NCI-H187 treated with DMSO at 0.1 percent for 48 hours (cell line): Measurements from ENCODE around the gene AOC3.
"Not testable (repeated sequence)": the region's sequence is repeated elsewhere in the genome, so short reads cannot be mapped to it uniquely, and the experiment has no call there.

ENCODE experiments used
- DNase-seq: peaks from one replicate; lab custom pipeline; 2025; lab: John Stamatoyannopoulos, UW

Gene AOC3

DNA sequence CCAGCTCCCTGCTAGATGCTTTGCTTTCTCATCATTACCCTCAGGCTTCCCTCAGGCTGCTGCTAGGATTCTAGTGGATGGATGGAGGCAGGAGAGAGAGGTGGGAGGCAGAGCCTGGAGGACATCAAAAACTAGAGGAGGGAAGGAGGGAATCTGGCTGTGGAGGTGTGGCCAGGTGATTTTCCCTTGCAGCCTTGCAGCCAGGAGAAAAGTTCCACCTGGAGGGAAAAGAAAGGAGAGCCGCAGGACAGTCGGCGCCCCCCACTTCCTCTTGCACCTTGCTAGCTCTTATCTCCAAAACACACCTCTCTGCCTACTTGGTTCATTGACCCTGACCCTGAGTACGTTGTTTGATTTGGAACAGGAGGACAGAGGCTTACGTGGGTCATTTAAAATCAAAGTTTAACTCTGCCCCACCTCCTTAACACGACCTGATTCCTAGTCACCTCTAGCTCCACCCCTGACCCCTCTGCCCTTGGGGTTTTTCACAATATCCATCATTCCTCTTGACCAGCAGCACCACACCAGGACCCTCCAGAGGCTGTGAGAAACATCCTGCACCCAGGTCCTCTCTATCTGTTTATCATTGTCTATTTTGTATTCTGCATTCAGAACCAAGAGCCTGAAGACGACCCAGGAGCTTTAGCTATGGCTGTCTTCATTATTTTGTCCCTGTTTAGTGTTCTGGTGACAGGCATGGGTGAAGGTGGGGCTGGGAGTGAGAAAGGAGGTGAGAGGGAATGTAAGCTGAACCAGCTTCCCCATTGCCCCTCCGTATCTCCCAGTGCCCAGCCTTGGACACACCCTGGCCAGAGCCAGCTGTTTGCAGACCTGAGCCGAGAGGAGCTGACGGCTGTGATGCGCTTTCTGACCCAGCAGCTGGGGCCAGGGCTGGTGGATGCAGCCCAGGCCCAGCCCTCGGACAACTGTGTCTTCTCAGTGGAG is 15.9 kb downstream of the AOC3 start:
- DNase-seq = no peak

- not testable (repeated sequence) for DNase-seq
Measured at GRCh38 chr17:42867694-42868261, 16.8 kb downstream of the AOC3 start.

DNA sequence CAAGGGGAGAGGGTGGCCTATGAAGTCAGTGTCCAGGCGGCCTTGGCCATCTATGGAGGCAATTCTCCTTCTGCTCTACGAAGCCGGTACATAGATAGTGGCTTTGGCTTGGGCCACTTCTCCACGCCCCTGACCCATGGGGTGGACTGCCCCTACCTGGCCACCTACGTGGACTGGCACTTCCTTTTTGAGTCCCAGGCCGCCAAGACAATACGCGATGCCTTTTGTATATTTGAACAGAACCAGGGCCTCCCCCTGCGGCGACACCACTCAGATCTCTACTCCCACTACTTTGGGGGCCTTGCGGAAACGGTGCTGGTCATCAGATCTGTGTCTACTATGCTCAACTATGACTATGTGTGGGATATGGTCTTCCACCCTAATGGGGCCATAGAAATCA is 17.3 kb downstream of the AOC3 start:
- DNase-seq = no peak

- no peak for DNase-seq
Measured at GRCh38 chr17:42871647-42872046, 20.6 kb downstream of the AOC3 start.

DNA sequence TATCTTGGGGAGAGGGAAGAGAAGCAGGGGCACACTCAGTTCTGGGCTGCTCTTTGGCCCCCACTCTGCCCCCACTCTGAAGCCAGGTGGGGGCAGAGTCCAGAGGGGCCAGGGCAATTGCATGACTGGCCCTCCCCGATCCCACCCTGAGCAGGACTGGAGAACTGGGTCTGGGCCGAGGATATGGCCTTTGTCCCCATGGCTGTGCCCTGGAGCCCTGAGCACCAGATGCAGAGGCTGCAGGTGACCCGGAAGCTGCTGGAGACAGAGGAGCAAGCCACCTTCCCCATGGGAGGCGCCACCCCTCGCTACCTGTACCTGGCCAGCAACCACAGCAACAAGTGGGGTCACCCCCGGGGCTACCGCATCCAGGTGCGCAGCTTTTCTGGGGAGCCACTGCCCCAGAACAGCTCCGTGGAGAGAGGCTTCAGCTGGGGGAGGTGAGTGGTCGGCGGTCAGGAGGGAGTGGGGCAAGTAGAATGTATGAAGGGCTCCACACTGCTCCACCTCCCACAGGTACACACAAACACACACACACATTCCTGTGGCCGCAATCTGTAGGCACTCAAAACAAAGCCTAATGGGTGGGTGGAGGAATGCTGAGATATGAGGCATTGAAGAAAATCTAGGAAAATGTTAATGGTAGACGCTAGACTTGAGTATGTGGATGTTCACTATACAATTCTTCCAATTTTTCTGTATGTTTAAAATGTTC is 21.4 kb downstream of the AOC3 start:
- DNase-seq = no peak

DNA sequence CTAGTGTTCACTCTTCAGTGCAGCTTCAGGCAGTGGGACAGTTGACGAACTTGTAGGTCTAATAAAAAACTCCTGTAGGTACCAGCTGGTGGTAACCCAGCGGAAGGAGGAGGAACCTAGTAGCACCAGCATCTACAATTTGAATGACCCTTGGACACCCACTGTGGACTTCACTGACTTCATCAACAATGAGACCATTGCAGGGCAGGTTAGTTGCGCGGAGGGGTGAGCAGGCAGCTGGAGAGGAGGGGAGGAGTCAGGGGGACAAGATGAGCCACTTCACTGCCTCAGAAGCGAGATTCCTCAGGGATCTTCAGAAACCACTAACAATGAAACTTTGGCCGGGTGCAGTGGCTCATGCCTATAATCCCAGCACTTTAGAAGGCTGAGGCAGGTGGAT is 22.3 kb downstream of the AOC3 start:
- no peak for DNase-seq

- DNase-seq = not testable (repeated sequence)
Measured at GRCh38 chr17:42873932-42874695, 23.1 kb downstream of the AOC3 start.

DNA sequence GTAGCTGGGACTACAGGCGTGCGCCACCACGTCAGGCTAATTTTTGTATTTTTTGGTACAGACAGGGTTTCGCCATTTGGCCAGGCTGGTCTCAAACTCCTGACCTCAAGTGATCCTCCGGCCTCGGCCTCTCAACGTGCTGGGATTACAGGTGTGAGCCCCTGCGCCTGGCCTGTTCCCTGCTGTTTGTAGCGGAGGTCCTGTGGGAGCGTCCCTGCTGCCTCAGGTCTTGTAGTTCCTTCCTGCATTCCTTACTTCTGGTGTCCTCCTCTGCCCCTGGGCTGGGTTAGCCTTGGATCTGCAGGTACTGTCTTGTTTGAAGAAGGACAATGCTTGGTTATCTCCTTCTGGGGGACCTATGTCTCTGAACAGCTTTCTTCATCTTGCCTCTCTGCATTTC is 26.0 kb downstream of the AOC3 start:
- DNase-seq = no peak

- DNase-seq = no peak
Measured at GRCh38 chr17:42878123-42878880, 27.3 kb downstream of the AOC3 start.

DNA sequence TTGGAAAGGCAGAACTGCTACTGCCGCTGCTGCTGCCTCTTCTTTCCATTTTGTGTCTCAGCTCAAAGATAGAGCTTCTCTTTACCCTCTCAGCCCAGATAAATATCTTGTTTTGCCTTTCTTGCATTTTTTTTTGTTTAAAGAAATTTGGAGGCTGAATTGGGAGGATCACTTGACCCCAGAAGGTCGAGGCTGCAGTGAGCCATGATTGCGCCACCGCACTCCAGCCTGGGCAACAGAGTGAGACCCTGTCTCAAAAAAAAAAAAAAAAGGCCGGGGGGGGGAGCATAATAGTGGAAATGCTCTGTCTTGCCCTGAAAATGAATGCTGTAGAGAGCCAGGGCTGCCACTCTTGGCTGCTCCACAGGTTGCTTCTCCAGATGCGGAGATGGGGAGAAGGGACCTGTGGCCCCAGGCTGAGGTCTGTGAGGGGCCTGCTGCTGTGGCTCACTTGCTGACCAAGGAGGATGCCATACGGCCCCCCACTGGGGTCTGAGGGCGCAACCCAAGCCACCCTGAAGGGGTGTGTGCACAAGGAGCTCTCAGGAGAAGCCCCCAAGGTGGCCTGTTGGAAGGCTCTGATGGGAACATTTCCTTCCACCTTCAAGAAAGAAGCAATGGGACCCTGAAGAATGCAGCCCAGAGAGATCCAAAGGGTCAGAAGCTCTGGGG is 28.1 kb downstream of the AOC3 start:
- DNase-seq = no peak

GRCh38 chr17:42879596-42879985 is 28.6 kb downstream of the AOC3 start:
- no peak for DNase-seq

DNA sequence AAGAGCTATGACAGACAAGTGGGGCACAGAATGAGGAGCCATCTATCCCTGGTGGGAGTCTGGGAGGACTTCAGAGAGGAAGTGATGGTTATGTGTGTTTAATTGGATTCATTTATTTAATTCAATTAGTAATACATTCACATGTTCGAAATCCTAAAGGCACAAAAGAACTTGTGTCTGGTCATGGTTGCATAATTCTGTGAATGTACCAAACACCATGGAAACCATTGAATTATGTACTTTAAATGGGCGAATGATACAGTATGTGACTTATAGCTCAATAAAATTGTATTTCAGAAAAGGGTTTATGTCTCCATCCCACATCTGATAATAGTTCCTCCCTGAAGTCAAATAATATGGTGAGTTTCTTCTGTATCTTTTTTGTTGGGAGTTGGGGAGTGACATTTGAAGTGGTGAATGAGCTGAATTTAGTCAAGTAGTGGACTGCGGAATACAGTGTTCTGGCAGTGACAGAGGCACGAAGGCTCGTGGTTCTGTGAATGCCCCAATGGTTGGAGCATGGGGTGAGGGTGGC is 29.8 kb downstream of the AOC3 start:
- no peak for DNase-seq

- not testable (repeated sequence) for DNase-seq
Measured at GRCh38 chr17:42881706-42882105, 30.7 kb downstream of the AOC3 start.

DNA sequence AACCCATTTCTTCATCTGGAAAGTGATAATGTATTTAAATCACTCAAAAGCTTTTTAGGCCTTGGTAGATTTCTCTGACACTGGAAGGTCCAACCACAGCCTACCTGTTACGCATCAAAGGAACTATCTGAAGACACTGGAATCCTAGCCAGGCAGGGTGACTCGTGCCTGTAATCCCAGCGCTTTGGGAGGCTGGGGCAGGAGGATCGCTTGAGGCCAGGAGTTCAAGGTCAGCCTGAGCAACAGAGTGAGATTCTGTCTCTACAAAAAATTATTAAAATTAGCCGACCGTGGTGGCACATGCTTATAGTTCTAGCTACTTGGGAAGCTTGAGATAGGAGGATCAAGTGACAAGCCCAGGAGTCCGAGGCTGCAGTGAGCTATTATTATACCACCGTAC is 31.2 kb downstream of the AOC3 start:
- DNase-seq = no peak

DNA sequence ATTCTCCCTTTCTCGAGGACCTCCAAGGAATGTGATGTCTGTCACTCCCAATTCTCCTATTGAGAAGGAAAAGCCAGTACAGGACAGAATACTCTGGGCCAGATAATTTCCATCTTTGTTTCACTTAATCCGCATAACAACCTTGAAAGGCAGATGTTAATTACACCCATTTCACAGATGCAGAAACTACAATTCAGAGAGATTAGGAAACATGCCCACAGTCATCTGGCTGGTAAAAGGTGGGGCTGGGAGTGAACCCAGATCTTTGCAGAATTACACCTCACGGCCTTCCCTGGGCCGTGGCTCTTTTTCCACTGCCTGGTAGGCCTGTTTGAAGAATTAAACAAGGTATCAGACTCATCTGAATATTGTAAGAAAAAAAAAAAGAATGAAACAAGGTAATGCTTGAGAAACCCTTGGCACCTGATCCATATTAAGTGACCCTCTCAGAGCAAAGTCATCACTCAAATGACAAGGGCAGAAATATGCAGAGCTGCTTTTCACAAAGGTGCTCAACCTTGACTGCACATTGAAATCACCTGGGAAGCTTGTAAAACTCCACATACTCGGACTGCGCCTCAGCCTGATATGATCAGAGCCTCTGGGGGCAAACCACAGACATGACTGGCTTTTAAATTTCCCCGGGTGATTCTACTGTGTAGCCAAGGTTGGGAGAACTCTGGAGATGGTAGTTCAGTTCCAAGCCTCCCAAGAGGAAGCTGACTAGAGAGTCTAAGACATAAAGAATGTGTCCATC is 33.0 kb downstream of the AOC3 start:
- no peak for DNase-seq

GRCh38 chr17:42885806-42886205 is 34.8 kb downstream of the AOC3 start:
- not testable (repeated sequence) for DNase-seq

DNA sequence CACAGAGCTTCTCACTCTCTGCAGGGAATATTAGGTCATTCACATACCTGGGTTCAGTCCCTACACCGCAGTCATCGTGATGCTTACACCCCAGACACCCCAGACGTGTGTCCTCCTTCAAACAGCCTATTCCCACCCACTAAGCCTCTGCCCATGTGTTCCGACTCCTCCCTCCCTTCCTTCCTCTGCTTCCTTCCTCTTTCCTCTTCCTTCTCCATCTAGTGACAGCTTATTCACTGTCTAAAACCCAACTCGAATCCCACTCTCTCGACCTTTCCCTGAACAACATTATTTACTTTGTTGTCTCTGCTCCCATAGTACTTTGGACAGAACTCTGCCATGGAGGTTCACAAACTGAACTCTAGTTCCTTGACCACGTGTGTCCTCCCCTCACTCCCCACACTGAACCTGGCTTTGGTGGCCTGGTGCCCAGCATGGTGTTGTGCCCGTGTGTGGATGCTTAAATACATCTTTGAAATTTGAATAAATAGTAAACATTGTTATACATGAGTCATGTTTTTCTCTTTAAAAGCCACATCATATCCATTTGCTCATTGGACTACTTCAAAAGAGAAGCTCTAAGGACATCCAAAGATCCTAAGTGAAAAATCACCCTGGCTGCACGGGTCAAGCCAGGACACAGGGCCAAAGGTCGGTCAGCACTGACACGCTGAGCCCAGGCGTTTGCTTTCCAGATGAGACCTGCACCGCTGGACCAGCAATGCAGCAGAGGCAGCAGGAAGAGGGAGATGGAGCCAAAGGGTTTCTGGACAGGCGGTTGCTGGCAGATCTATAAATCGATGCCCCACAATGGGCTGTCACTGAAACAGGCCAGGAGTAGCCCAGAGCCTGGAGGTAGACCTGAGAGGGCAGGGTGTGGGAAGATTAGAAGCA is 35.5 kb downstream of the AOC3 start:
- DNase-seq = no peak

DNA sequence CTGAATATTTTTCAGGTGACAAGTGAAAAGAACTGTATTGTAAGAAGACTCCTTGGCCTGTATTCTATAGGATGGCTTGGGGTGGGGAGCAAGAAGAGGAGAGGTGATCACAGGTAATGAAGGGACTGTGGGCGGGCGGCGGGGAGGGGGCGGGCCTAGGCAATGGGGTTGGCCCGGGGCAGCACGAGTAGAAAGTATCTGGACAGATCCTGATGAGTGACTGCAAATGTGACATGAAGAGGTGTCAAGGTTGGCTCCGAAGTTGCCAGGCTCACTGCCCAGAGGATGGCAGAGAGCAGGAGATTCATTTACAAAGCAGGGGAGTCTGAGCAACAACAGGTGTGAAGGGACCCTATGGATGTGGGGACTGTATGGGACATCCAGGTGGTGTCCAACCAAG is 38.8 kb downstream of the AOC3 start:
- DNase-seq = no peak
